NCI-H510A treated with DMSO at 0.1 percent for 48 hours (cell line): ENCODE measurements around the gene GPHN.

Source experiments
- DNase-seq: peaks from one replicate; lab custom pipeline; 2025; lab: John Stamatoyannopoulos, UW

The GPHN gene

GRCh38 chr14:66507722-66508546 is at the start of gene GPHN:
Gene GPHN, plus strand, starts transcription at chr14:66508147.
- peak; percentile 94 for DNase-seq

- DNase-seq: no peak
These were observed 48.3 kb upstream of the GPHN start for GRCh38 chr14:66459603-66460002.

GRCh38 chr14:66464261-66464660 is 43.7 kb upstream of the GPHN start:
- DNase-seq: no peak

- no peak for DNase-seq
These were observed 39.1 kb upstream of the GPHN start for GRCh38 chr14:66468778-66469367.

GRCh38 chr14:66471584-66471983 is 36.4 kb upstream of the GPHN start:
- no peak for DNase-seq

GRCh38 chr14:66472251-66472650 is 35.7 kb upstream of the GPHN start:
- DNase-seq: no peak

- no peak for DNase-seq
These were observed 34.7 kb upstream of the GPHN start for GRCh38 chr14:66473223-66473622.

- no peak for DNase-seq
These were observed 31.0 kb upstream of the GPHN start for GRCh38 chr14:66476964-66477363.

GRCh38 chr14:66477567-66477966 is 30.4 kb upstream of the GPHN start:
- DNase-seq: no peak

GRCh38 chr14:66482873-66483272 is 25.1 kb upstream of the GPHN start:
- no peak for DNase-seq

- DNase-seq: no peak
These were observed 24.6 kb upstream of the GPHN start for GRCh38 chr14:66483322-66483721.

GRCh38 chr14:66485029-66485428 is 22.9 kb upstream of the GPHN start:
- DNase-seq: no peak

GRCh38 chr14:66485910-66486421 is 22.0 kb upstream of the GPHN start, which contains the start of gene CCDC196:
Gene CCDC196, plus strand, starts transcription at chr14:66486371. Its CDS starts 132 bp downstream, at chr14:66486503.
- no peak for DNase-seq

GRCh38 chr14:66487164-66487563 is 20.8 kb upstream of the GPHN start:
- DNase-seq: no peak

- no peak for DNase-seq
These were observed 17.5 kb upstream of the GPHN start for GRCh38 chr14:66490143-66491111.

- no peak for DNase-seq
These were observed 14.2 kb upstream of the GPHN start for GRCh38 chr14:66493750-66494149.

- peak; percentile 40 for DNase-seq
These were observed 12.5 kb upstream of the GPHN start for GRCh38 chr14:66495218-66496098.

- DNase-seq: no peak
These were observed 11.6 kb upstream of the GPHN start for GRCh38 chr14:66496188-66496807.

GRCh38 chr14:66496911-66497310 is 11.0 kb upstream of the GPHN start:
- no peak for DNase-seq

- no peak for DNase-seq
These were observed 9.6 kb upstream of the GPHN start for GRCh38 chr14:66498311-66498710.

GRCh38 chr14:66501592-66501991 is 6.4 kb upstream of the GPHN start:
- no peak for DNase-seq
